Measurements from ENCODE around the gene FGF12. TPM values are rescaled to one million over a fixed set of nuclear protein-coding genes. Genes with fewer than 3 reads are reported as not detected.

FGF12 gene
- polyA plus RNA-seq, 3 donors, result not detected

DNA sequence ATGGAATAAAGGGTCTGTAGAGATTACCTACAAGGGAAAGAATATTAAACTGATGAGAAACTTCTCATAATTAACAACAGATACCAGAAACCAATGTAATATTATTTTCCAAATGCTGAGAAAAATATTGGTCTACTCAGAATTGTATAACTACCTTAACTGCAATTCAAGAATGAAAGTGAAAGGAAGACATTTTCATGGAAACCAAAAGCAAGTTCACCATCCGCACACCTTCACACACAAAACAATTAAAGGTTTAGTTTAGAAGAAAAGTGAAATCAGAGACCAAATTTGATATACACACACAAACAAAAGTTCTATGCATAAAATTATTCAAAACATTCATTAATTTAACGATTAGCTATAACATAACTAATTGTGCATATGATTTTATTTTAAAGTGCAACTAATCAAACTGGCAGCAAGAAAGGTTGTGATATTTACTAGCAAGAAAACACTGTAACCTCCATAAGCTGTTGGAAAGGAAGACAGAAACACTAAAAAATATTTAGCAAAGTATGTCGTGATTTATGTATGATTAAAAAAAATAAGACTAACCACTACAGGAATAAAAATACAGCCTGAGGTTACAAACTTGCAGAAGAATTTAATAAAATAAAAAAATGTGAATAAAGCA, 395.5 kb downstream of the FGF12 start:
- no peak overlapping the region for H3K4me3 ChIP-seq (replicated peaks in 1 of 3; ENCODE audit: low read depth in 2 of 3, low read length in 3 of 3)
- WGBS (ENCODE audit: insufficient coverage), result no CpG with 5 or more reads among the region's 3 CpGs
- H3K79me2 ChIP-seq (ENCODE audit: insufficient read depth, low read length), result no peaks in the 10 kb centered on the region
- no peaks in the 10 kb centered on the region for H3K9me3 ChIP-seq (replicated peaks in 1 of 2; ENCODE audit: control insufficient read depth in 1 of 2, insufficient read depth in 1 of 2, low read length in 2 of 2)
- Mint-ChIP-seq H3K27me3 (ENCODE audit: low read depth in 3 of 3) (no peaks in the 10 kb centered on the region), H3K9me3 (peaks cover 0 to 3% (median 0%) of the 10 kb centered on the region in 7 donors), H3K4me1 (no peaks in the 10 kb centered on the region), H3K36me3 (no peaks in the 10 kb centered on the region), H3K4me3 (no peak overlapping the region), H3K27ac (no peak overlapping the region)
- H3K4me1 ChIP-seq (ENCODE audit: control insufficient read depth in 1 of 2, insufficient read depth in 2 of 2, low read length in 2 of 2), result no peaks in the 10 kb centered on the region
- intact Hi-C loops (cut with micrococcal nuclease), result no loop called here
- no peak overlapping the region for H3K4me2 ChIP-seq (replicated peaks; ENCODE audit: extremely low read depth, low read length, poor library complexity, severe bottlenecking)
- H4K20me1 ChIP-seq (ENCODE audit: insufficient read depth, low read length), result no peaks in the 10 kb centered on the region
- no peak overlapping the region for H2AFZ ChIP-seq (ENCODE audit: insufficient read depth, low read depth, low read length, poor library complexity, severe bottlenecking)
- no peak for DNase-seq
- TF ChIP-seq, protein P1, sequence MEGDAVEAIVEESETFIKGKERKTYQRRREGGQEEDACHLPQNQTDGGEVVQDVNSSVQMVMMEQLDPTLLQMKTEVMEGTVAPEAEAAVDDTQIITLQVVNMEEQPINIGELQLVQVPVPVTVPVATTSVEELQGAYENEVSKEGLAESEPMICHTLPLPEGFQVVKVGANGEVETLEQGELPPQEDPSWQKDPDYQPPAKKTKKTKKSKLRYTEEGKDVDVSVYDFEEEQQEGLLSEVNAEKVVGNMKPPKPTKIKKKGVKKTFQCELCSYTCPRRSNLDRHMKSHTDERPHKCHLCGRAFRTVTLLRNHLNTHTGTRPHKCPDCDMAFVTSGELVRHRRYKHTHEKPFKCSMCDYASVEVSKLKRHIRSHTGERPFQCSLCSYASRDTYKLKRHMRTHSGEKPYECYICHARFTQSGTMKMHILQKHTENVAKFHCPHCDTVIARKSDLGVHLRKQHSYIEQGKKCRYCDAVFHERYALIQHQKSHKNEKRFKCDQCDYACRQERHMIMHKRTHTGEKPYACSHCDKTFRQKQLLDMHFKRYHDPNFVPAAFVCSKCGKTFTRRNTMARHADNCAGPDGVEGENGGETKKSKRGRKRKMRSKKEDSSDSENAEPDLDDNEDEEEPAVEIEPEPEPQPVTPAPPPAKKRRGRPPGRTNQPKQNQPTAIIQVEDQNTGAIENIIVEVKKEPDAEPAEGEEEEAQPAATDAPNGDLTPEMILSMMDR (IDR thresholded peaks at IDR 0.05), result no peak
- H3K9ac ChIP-seq (ENCODE audit: insufficient read depth, low read length, poor library complexity, severe bottlenecking), result no peak overlapping the region
- no peaks in the 10 kb centered on the region for H3K36me3 ChIP-seq (replicated peaks in 1 of 2; ENCODE audit: control insufficient read depth in 1 of 2, insufficient read depth in 2 of 2, low read length in 2 of 2)
- H3K27me3 ChIP-seq (ENCODE audit: control insufficient read depth in 2 of 2, insufficient read depth in 2 of 2, low read length in 2 of 2), result no peaks in the 10 kb centered on the region
- H3K27ac ChIP-seq (ENCODE audit: low read depth in 1 of 2, low read length in 2 of 2), result no peak overlapping the region

DNA sequence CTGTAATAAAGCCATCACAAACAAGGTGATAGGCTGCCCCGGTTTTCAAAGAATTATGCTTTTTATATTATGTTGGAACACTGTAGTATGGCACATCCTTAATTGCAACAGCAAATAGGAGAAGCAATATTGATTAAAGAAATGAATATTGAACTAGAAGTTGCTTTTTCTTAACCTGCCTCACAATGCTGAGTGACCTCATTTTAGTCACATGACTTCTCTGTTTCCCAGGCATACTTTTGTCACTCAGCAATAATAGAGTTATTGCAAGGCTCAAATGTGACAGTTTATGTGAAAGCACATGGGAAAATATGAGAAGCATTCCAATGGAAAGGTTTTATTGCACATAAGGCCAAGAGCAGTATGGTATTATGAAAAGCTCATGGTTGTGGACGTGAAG, 400.7 kb downstream of the FGF12 start:
- Mint-ChIP-seq H3K36me3 (no peaks in the 10 kb centered on the region), H3K27me3 (ENCODE audit: low read depth in 3 of 3) (no peaks in the 10 kb centered on the region), H3K4me1 (no peaks in the 10 kb centered on the region), H3K9me3 (peaks cover 0 to 5% (median 0%) of the 10 kb centered on the region in 7 donors), H3K27ac (no peak overlapping the region), H3K4me3 (no peak overlapping the region)
- H3K79me2 ChIP-seq (ENCODE audit: insufficient read depth, low read length), result no peaks in the 10 kb centered on the region
- H3K4me3 ChIP-seq (replicated peaks in 1 of 3; ENCODE audit: low read depth in 2 of 3, low read length in 3 of 3), result no peak overlapping the region
- H4K20me1 ChIP-seq (ENCODE audit: insufficient read depth, low read length), result no peaks in the 10 kb centered on the region
- no peak for DNase-seq
- no peaks in the 10 kb centered on the region for H3K9me3 ChIP-seq (replicated peaks in 1 of 2; ENCODE audit: control insufficient read depth in 1 of 2, insufficient read depth in 1 of 2, low read length in 2 of 2)
- intact Hi-C loops (cut with micrococcal nuclease), result no loop called here
- no peak overlapping the region for H2AFZ ChIP-seq (ENCODE audit: insufficient read depth, low read depth, low read length, poor library complexity, severe bottlenecking)
- no peaks in the 10 kb centered on the region for H3K36me3 ChIP-seq (replicated peaks in 1 of 2; ENCODE audit: control insufficient read depth in 1 of 2, insufficient read depth in 2 of 2, low read length in 2 of 2)
- H3K4me2 ChIP-seq (replicated peaks; ENCODE audit: extremely low read depth, low read length, poor library complexity, severe bottlenecking), result no peak overlapping the region
- TF ChIP-seq, protein P1 (IDR thresholded peaks at IDR 0.05), result no peak
- H3K4me1 ChIP-seq (ENCODE audit: control insufficient read depth in 1 of 2, insufficient read depth in 2 of 2, low read length in 2 of 2), result no peaks in the 10 kb centered on the region
- H3K27ac ChIP-seq (ENCODE audit: low read depth in 1 of 2, low read length in 2 of 2), result no peak overlapping the region
- no peak overlapping the region for H3K9ac ChIP-seq (ENCODE audit: insufficient read depth, low read length, poor library complexity, severe bottlenecking)
- H3K27me3 ChIP-seq (ENCODE audit: control insufficient read depth in 2 of 2, insufficient read depth in 2 of 2, low read length in 2 of 2), result no peaks in the 10 kb centered on the region
- no CpG with 5 or more reads among the region's 2 CpGs for WGBS (ENCODE audit: insufficient coverage)

All from CD14-positive monocyte (primary cell).